Middle frontal gyrus (tissue), 1 donor: ENCODE results near the gene DCAF17.

ENCODE experiments used
- DNase-seq: peaks from one replicate; pipeline ENCODE4 v3.0.0-alpha.2; 2015; ENCODE audit warnings: low spot score; ENCODE audit errors: extremely low spot score

The DCAF17 gene, protein sequence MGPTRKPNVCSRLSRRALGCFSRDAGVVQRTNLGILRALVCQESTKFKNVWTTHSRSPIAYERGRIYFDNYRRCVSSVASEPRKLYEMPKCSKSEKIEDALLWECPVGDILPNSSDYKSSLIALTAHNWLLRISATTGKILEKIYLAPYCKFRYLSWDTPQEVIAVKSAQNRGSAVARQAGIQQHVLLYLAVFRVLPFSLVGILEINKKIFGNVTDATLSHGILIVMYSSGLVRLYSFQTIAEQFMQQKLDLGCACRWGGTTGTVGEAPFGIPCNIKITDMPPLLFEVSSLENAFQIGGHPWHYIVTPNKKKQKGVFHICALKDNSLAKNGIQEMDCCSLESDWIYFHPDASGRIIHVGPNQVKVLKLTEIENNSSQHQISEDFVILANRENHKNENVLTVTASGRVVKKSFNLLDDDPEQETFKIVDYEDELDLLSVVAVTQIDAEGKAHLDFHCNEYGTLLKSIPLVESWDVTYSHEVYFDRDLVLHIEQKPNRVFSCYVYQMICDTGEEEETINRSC

DNA sequence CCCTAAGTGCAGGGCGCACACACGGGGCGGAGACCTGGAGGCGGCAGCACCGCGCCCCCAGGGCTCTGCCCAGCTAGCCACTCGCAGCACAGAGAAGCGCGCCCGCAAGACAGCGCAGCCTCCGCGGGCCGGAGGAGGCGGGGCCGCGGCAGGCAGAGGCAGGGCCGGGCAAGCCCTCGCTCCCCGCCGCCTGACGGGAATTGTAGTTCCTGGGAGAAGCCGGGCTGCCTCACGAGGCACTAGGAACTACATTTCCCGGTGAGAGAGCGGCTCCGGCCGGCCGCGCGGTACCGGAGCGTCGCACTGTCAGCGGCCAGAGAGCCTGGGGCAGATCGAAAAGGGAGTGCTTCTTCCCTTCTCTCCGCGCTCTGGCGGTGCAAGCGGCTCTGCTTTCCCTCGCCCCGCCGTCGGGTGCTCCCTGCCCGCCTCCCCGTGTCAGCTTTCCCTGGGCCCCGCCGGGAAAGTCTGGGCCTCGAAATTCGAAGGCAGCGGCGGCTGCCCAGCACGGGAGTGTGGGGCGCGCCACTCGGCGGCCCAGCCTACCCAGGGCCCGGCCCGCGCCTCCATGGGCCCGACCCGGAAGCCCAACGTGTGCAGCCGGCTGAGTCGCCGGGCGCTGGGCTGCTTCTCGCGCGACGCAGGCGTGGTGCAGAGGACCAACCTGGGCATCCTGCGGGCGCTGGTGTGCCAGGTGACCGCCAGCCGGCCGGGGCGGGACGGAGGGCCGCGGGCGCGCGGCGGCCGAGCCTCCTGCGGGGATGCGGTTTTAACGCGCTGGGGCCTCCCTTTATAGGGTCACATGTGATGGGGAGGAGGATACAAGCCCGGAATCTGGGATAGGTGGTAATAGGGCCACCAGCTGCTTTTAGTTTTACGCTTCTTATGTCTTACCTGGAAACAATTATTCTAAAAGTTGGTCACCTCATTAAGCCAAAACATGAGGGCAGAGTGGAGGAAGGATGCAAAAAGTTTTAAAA, at the start of gene DCAF17:
Gene DCAF17 (plus strand): TSS at position 214 of the 977 bp plus-strand sequence. CDS start 352 bp downstream, at position 566.
- DNase-seq = peak; percentile 93

DNA sequence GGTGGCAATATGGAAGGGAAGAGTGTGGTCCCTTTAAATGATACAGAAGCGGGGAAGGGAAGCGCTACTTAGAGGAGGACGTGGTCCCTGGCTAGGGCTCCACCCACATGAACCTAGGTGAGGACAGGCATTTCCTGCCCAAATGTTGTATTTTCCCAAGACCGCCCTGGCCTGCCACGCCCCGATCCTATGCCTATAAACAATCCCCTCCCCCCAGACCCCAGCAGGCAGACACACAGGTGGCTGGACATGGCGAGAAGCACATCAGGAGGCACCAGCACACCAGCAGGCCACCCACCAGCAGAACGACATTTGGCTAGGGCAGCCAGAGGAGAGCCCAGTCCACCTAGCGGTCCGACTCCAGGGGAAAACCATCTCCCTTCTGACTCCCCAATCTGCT, 47.4 kb upstream of the DCAF17 start:
- no peak for DNase-seq

DNA sequence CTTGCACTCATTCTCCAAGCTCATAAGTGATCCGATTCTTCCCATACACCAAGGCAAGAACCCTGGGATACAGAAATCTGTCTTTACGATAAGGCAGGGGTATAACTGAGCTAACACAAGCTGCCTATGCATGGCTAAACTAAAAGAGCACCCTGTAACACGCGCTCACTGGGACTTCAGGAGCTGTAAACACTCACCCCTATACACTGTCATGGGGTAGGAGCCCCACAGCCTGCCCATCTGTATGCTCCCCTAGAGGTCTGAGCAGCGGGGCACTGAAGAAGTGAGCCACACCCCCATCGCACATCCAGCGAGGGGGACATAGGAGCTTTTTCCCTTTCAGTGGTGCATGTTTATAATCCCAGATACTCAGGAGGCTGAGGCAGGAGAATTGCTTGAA, 47.0 kb upstream of the DCAF17 start:
- DNase-seq = no peak

DNA sequence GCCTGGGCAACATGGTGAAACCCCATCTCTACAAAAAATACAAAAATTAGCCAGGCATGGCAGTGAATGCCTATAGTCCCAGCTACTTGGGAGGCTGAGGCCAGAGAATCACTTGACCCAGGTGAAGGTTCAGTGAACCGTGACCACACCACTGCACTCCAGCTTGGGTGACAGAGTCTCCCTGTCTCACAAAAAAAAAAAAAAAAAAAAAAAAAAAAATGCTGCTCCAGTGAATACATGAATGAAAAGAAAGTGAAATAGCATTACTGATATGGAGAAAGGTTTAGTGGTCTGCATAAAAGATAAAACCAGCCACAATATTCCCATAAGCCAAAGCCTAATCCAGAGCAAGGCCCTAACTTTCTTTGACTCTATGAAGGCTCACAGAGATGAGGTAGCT, 44.7 kb upstream of the DCAF17 start:
- no peak for DNase-seq

DNA sequence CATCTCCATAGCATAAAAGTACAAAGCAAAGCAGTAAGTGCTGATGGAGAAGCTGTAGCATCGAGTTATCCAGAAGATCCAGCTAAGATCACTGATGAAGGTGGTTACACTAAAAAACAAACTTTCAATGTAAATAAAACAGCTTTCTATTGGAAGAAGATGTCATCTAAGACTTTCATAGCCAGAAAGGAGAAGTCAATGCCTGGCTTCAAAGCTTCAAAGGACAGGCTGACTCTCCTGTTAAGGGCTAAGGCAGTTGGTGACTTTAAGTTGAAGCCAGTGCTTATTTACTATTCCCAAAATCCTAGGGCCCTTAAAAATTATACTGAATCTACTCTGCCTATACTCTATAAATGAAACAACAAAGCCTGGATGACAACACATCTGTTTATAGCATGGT, 44.2 kb upstream of the DCAF17 start:
- no peak for DNase-seq

DNA sequence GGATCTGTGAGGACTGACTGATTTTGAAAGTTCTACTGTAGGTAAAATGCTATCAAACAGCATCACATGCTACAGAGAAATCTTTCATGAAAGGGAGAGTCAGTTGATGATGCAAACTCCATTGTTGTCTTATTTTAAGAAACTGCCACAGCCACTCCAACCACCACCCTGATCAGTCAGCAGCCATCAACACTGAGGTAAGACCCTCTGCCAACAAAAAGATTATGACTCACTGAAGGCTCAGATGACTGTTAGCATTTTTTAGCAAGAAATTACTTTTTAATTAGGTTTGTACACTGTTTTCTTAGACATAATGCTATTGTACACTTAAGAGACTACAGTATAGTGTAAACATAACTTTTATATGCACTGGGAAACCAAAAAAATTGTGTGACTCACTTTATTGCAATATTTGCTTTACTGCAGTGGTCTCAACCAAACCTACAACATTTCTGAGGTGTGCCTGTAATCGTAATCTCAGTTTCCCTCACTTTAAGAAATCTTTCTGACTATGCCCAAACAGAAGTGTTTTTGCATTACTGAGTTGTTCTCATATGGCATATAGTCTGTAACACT, 43.0 kb upstream of the DCAF17 start:
- DNase-seq = no peak

DNA sequence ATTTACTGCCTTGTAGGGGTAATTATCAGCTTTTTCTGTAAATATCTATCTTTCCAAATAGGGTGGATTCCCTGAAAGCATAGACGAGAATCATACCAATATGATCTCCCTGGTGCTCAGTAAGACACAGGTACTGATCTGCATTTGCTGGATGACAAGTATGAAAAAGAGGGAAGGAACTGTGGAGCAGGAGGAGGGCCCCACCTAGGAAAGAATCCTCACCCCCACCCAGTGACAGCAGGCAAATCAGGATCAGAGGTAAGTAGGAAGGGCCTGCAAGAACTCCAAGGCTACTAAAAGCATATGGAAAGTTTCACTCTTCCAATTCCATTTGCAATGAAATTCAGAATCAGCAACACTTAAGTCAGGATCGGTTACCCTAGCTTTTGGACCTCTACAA, 42.5 kb upstream of the DCAF17 start:
- no peak for DNase-seq

DNA sequence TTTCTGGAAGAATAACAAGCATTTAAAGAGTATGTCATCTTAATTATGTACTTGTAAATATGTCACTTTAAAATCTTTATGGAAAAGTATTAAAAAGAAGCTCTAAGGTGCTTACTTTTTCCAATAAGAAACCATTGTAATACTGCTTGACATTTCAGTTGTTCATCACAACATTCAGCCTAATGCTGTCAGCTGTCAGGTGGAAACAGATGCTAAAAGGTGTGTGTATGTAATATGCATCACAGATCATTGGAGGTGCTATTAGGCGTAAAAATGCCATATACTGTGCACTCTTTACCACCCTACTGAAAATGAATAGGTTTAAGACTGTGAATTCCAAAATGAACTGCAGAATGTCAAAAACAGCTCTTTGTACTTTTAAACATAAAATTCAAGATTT, 40.5 kb upstream of the DCAF17 start:
- DNase-seq = no peak

DNA sequence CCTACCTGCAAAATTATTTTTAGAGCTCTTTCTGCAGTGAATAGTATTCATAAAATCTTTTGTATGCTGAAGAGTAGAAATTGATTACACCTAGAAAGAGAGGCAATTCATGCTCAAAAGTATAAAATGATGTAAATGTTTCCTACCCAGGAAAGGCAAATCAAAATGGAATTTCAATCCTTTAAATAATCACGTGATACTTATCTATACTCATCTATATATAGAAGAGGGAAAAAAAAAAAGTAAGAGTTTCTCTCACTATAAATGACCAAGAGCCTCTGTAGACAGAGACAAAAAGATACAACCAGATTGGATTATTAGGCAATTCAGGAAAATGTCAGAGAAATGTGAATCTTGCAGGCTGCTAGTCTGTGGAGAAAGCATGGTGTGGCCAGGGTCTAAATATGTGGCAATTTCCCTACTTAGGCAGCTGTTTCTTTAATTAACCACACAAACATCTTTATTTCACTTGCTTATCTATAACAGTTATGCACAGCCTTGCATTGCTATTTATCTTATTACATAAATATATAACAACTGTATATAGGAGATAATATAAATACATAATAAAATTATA, 39.8 kb upstream of the DCAF17 start:
- no peak for DNase-seq

DNA sequence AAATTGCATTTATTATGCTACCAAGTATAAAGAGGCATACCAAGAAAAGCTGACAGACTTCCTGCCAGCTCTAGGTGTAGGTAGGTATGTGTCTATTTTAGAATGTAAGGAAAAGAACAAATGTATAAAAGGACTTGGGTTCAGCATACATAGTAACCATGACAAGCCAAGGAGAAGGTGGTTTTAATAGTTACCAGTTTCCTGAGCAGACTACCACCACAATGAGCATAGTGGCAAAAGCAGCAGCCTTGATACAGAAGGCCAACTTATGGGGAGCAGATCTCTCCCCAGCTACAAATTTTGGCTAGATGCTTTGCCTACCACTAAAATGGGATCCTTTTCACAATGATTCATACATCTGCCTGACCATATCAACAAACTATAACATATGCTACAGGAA, 34.7 kb upstream of the DCAF17 start:
- no peak for DNase-seq

DNA sequence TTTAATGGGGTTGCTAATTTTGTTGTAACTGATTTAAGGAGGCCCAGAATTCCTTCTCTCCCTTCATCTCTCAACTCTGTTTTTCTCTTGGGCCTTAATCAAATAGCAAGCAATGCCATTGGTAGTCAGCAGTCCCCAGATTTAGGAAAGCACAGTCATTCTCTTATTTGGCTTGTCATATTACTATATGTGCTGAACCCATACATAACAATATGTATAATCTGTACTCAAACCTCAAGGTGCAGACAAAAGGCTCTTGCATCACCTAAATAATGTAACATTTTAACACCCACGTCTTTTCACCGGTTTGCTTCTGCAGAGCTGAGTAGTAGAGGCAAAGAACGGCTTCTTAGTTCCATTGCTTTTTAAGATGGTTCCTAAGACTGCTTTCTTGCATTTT, 33.6 kb upstream of the DCAF17 start:
- DNase-seq = no peak

DNA sequence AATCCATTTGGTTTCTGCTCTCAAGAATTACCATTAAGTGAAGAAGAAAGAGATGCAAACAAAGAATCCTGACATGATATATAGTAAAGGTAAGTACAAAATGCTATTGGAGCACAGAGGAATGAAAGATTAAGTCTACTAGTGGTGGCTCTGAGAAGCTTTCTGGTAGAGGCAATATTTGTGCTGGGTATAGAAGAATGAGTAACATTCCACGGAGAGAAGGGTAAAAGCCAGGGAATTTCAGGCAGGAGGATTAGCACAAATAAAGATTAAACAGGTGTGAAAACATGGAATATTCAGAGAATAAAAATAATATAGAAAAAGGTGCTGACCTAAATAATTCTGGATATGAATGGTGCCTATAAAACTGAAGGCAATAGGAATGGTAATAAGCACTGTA, 32.1 kb upstream of the DCAF17 start:
- DNase-seq = no peak

DNA sequence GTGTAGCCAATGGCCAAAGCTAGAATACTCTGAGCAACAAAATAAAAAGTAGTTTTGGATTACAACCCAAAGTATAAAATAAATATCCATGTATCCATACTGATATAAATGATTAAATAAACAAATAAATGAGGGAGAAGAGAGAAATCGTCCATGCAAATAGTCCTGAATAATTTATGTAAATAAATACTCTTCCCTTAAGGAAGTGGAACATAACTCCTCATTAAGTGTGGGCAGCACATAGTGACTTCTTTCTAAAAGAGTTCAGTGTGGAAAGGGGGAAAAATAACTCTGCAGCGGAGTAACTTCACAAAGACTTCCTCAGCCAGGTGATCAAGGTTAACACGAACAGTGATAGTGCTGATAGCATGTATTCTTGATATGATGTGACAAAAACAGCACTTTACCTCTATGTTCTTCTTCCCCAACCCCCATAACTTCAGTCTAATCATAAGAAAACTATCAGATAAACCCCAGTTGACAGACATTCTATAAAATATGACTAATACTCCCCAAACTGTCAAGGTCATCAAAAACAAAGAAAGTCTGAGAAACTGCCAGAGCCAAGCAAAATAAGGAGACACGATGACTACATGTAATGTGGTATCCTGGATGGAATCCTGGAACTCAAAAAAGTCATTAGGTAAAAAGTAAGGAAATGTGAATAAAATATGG, 31.0 kb upstream of the DCAF17 start:
- no peak for DNase-seq

DNA sequence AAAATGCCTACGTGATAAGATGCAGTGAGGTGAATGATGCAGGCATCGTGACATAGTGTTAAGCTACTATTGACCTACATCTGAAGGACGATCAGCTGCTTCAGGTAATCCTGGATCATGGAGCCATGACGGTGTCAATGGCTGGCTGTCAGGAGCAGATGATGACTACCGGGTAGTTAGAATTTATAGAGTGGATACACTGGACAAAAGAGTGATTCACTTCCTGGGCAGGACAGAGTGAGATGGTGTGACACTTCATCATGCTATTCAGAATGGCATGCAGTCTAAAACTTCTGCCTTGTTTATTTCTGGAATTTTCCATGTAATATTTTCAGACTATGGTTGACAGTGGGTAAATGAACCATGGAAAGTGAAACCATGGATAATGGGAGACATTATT, 29.8 kb upstream of the DCAF17 start:
- no peak for DNase-seq

DNA sequence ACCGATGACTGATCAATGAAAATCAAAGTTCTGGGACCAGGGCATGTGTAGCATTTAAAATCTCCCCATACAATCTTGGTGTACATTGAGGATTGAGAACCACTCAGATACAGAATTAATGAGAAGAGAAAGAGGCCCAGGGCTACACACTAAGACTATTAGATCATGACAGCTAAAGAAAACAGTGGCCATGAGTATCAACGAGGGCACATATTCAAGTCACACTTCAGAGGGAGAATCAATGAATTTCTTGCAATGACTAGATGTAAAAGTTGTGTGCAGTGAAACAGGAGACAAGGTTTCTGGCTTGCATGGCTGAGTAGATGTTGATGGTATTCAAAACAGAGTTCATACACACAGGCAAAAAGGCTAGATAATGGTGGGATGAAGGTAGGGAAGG, 29.3 kb upstream of the DCAF17 start:
- no peak for DNase-seq

DNA sequence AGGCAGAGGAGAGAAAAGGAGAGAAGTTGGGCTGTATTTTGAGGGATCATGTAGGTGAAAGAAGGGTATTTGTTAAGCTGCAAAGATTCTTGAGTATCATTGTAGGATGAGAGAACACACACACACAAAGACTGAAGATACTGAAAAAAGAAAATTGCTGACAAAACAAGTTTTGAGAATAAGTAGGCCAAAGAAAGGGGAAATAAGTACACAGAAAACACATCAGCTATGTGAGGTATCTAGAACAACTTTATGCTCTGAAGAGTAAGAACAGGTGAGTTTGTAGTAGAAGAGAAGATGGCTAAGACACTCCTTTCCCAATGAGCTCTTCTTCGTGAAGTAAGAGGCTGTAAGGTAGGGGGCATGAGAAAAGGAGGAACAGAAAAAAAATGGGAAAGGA, 28.5 kb upstream of the DCAF17 start:
- no peak for DNase-seq

DNA sequence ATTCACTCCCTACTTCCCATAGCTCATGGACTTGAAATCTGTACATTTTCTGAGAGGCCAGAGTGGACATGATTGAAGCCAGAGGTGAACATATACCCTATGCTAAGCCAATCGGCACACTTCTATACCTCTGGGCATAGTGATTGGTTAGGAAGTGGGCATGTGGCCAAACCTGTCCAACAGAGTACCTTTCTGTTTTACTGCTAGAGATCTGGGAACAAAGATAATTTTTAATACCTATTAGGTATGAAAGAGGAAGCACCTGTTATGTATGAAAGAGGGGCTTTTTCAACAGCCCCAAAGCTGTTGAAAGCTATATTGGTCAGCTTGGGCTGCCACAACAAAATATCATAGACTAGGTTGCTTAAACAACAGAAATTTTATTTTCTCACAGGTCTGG, 28.0 kb upstream of the DCAF17 start:
- DNase-seq = no peak

DNA sequence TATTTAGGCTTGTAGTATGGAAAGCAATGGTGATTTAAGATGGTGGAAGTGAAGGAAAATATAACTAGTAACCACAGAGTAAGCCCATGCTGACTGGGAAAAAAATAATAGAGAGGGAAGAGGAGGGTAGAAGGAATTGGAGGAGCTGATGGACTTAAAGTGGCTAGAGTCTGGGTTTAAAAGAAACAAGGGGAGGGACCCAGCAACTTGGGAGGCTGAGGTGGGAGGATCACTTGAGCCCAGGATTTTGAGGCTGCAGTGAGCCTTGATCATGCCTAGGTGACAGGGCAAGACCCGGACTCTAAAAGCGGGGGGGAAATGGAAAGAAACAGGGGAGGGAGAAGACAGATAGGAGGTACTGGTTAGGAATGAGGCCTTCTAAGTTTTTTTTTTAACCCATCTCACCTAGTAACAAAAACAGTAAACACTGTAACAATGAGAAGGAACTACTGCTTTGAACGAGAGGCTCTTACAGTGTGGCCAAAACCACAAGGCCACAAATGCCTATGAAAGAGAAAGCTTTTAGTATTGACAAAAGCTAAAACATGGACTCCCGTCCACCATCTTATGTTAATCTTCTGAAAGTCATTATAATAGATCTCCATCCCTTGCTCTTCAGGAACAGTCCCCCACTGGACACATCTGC, 26.9 kb upstream of the DCAF17 start:
- DNase-seq = no peak

DNA sequence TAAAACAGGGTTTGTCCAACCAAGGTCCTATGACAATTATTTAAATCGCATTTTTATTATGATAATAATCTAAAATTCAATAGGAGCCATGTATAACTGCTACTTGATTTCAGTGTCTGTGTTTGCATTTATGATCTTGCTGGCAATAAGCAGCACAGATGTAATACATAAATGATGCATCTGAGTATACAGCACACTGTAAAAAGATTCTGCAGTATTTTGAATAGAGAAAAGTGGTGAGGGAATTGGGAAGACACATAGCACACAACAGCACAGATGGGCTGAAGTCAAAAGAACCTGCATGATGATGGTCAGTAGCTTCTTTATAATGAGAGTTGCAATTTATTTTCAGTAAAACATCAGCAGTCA, 26.4 kb upstream of the DCAF17 start:
- DNase-seq = no peak

DNA sequence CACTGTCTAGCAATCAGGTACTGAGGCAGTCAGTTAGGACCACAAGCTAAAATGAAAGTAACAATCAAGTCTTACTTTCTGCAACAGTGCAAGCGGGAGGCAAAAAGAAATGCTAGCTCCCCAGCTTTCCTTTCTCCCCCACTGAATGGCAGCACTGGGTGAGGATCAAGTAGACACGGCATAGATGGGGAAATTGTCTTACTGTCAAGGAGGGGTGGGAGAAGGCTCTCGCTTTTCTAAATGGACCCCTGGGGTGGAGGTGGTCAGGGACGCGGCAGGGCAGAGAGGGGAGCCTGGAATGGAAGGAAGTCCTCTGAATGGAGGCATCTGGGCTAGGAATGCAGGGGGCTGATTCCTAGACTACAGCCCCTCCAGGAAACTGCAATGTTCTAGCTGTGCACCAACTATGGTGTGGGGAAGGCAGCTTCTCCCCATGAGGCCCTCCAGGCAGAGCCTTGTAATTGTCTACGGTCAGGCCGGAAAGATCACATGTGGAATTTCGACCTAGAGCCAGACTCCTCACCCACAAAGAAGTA, 24.5 kb upstream of the DCAF17 start:
- DNase-seq = no peak
